Fibroblast of villous mesenchyme (primary cell): ENCODE measurements around the gene COL4A2. TPM values are rescaled to one million over a fixed set of nuclear protein-coding genes. Genes with fewer than 3 reads are reported as not detected.
"Not testable (repeated sequence)": the region's sequence is repeated elsewhere in the genome, so short reads cannot be mapped to it uniquely, and the experiment has no call there.

Experiments used
- DNase-seq: peaks from one replicate; pipeline ENCODE4 v3.0.0-alpha.2; 2010; ENCODE audit warnings: low read depth
- H3K4me3 ChIP-seq: 2 replicates; pipeline ENCODE4 v1.5.1; 2011; ENCODE audit warnings: low read depth, mild to moderate bottlenecking, low read length
- total RNA-seq: library from RNA; depleted of rRNA; stranded (reverse); fragments of >200 nt; gene quantifications from 2 replicates; pipeline ENCODE4 v1.2.3, GENCODE V29; 2012
- TF ChIP-seq, protein P1 (sequence below): IDR thresholded peaks from 2 replicates; pipeline ENCODE4 v1.5.1; 2012; ENCODE audit warnings: low read depth, mild to moderate bottlenecking, low read length; ENCODE audit not compliant: insufficient read depth

The COL4A2 gene
- total RNA-seq, 1 donor, result 756 TPM

DNA sequence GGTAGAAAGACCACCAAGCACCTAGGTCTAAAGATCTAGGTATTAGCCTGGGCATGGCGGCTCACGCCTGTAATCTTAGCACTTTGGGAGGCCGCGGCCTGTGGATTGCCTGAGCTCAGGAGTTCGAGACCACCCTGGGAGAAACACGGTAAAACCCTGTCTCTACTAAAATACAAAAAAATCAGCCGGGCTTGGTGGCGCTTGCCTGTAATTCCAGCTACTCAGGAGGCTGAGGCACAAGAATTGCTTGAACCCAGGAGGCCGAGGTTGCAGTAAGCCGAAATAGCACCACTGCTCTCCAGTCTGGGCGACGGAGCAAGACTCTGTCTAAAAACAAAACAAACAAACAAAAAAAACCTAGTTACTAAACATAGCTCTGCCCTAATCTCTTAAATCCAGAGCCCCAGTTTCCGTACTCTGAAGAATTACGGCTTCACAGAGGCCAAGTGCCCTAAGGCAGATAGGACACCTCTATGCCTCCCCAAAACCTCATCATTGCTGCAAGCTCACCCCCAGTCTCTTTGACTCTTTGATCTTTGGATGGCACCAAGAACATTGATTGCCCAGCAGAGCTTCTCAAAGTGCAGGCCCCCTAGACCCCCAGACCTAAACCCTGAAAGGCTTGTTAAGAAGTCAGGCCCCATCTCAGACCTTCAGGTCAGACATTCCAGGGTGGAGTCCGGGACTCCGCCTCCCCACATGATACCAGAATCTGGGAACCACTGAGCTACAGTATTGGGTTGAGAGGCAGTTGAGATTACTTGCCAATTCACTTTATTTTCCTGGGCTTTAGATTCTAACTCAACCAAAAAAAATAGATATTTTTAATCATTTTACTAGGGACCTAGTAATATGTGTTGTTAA lies 2.8 kb downstream of the COL4A2 start:
- DNase-seq, result peak; percentile 58
- H3K4me3 ChIP-seq, result peak overlapping the region; percentile 88
- TF ChIP-seq, protein P1, sequence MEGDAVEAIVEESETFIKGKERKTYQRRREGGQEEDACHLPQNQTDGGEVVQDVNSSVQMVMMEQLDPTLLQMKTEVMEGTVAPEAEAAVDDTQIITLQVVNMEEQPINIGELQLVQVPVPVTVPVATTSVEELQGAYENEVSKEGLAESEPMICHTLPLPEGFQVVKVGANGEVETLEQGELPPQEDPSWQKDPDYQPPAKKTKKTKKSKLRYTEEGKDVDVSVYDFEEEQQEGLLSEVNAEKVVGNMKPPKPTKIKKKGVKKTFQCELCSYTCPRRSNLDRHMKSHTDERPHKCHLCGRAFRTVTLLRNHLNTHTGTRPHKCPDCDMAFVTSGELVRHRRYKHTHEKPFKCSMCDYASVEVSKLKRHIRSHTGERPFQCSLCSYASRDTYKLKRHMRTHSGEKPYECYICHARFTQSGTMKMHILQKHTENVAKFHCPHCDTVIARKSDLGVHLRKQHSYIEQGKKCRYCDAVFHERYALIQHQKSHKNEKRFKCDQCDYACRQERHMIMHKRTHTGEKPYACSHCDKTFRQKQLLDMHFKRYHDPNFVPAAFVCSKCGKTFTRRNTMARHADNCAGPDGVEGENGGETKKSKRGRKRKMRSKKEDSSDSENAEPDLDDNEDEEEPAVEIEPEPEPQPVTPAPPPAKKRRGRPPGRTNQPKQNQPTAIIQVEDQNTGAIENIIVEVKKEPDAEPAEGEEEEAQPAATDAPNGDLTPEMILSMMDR, result no peak

DNA sequence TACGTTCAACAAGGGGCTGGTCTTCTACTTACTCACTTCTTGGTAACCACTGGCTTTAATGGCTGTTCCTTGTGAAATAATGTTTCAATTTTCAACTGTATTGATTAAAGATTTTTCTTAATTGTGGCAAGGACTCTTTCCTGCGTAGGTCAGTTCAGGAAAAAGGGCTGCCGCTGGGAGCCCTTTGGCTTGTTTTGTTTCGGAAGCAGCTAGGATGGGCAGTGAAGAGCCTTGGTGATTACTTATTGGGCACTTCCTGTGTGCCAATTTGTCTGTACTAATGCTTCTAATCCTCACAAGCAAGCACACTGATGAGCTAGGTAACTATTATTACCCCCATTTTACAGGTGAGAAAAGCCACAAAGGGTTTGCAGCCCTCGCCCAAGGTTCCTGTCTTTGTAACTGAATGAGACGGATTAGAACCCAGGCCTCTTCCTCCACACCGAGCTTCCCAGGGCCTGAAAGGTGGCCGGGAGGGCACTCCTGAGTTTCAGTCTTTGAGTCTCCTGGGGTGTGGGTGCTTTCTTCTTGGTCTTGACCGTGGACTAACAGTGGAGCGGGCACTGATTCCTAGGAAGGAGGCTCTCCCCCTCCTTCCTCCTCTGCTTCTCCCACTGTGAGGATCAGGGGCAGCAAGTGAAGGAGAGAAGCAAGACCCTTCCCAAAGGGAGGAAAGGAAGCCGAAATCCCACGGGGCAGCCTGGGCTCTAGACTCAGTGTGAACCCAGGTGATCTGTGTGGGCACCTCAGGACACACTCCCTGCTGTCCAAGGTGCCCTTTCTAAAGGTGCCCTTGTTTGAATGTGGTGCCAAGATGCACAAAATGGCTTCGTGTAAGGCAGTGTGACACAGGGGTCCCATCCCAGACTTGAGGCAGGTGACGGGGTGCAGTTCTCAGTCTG lies 3.7 kb downstream of the COL4A2 start:
- DNase-seq, result no peak
- TF ChIP-seq, protein P1, result no peak
- peak overlapping the region; percentile 88 for H3K4me3 ChIP-seq

DNA sequence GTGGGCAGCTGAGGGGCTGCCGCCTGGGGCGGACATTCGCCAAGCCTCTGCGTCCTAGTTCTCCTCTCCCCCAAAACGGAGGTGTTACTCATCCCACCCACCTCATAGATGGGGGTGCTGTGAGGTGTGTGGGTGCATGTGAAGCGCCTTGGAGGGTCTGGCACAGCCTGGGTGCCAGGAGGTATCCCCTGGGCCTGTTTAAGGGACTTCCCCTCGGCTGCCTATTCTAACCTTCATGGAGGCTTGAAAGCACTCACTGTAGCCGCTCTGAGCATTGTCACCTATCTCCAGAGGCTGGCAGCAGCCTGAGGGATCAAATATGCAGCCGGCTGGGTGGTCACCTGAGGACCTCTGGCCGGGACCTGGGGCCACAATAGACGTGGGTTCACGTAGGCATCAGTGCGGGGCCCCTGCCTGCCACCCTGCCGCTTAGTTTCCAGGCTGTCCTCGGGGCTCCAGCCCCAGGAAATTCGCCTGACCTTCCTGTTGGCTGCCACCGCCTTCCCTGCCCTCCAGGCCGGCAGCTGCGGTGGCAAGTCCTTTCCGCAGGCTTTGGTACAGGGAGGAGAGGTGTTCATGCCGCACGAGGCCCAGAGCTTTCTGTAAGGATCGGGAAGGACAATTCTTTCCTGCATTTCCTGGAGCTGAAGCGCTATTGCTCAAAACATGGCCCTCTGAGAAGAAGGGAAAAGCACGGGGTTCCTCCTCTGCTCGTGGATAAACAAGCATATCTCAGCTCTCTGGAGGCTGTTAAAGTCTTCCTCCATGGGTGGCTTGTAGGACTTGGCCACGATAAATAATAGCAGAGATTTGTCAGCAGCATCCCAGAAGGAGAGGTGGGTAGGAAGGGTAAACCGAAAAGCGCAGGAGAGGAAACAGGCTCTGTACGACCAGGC lies 4.6 kb downstream of the COL4A2 start:
- H3K4me3 ChIP-seq, result peak overlapping the region; percentile 88
- peak; percentile 77 for DNase-seq
- TF ChIP-seq, protein P1, result no peak

DNA sequence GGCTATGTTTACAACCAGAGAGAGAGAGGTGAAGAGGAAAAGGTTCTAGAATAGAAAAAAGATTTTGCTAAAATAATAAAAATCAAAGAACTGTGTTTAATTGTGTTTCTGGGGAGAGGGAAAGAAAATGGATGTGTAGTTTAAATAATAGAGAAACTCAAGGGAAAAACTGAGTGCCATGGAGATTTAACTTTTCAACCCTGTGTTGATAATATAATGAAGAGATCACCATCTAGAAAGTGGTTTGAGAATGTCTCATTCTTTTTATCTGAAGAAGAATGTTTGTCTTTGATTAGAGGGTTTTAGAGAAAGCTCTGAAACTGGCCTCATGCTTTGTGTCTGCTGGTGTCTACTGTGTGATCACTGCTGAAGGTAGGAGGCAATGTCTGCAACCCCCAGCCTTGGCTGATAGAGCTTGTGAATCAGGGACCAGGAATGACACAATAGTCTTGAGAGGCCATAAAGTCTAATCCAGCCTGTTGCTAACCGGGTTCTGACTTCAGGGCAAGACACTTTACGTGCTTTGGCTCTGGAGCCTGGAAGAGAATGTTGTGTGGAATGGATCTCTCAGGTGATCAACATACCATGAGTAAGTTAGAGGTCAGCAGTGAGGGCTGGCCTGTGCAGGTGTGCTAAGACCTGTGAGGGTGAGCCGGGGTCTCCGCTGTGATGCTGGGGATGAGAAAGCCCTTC lies 5.4 kb downstream of the COL4A2 start:
- DNase-seq, result peak; percentile 97
- TF ChIP-seq, protein P1, result peak; percentile 25
- peak overlapping the region; percentile 88 for H3K4me3 ChIP-seq

DNA sequence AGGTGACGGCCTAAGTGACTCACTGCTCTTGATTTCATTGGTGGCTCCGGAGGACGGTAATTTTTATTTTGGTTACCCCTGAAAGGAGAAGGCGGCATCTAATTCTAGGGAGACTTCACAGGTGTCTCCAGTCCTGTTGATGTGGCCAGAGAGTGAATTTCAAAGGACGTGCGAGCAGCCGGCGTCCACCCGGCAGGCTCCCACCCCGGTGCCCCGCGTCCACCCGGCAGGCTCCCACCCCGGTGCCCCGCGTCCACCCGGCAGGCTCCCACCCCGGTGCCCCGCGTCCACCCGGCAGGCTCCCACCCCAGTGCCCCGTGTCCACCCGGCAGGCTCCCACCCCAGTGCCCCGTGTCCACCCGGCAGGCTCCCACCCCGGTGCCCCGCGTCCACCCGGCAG lies 6.2 kb downstream of the COL4A2 start:
- DNase-seq, result not testable (repeated sequence)

DNA sequence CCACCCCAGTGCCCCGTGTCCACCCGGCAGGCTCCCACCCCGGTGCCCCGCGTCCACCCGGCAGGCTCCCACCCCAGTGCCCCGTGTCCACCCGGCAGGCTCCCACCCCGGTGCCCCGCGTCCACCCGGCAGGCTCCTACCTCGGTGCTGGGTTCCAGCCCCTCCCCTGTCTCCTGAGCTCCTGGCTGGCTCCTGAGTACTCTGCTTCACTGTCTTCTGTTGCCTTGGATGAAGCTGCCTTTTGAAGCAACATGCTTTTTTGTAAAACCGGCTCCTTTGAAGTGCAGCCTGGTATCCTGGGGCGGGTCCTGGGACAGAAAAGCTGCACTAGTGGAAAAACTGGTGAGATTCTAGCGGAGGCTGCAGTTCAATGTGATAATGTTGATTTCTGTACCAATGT lies 6.6 kb downstream of the COL4A2 start:
- H3K4me3 ChIP-seq, DNase-seq: not testable (repeated sequence)

More for the DNA sequence above, 6.2 kb downstream of the COL4A2 start:
- H3K4me3 ChIP-seq, result peak overlapping the region; percentile 29
